A549 (cell line): ENCODE measurements around the gene ANTXR2. TPM values are rescaled to one million over a fixed set of nuclear protein-coding genes. Genes with fewer than 3 reads are reported as not detected.

Experiments used
- ATAC-seq, 2 experiments: fragments of 200-7000 bp in 1 of 2; fragments of >200 bp in 1 of 2; cut with Nextera tagmentation in 1 of 2; cut with Tn5 transposase in 1 of 2; 3 replicates each; pipeline versions ENCODE4 v1.8.0 to v1.9.1; 2018 to 2020; ENCODE audit warnings: mild to moderate bottlenecking in 1 of 2, moderate library complexity in 1 of 2
- CTCF ChIA-PET: fragments of 300-600 bp; sonication (Branson Sonifier 250); formaldehyde crosslinking; extraction: SDS; loops from one replicate; lab custom pipeline; 2021; ENCODE audit warnings: antibody characterized with exemption, inconsistent platforms; lab: Yijun Ruan, JAX
- POLR2A ChIA-PET: fragments of 350-600 bp; formaldehyde crosslinking; extraction: SDS; loops from one replicate; lab custom pipeline; 2021; ENCODE audit warnings: antibody characterized with exemption, inconsistent platforms; lab: Yijun Ruan, JAX
- DNase-seq, 2 experiments: peaks; one replicate each; pipeline versions ENCODE4 v3.0.0 to v3.0.0-alpha.2; 2011 to 2016; ENCODE audit warnings: low read depth in 1 of 2, low spot score in 1 of 2
- FAIRE-seq: peaks from 2 replicates; lab custom pipeline; 2011; peaks lifted over from hg19 to GRCh38; lab: Jason Lieb, UNC
- H3K27ac ChIP-seq, 2 experiments: fragments of >200 bp; sonication (Bioruptor Twin); formaldehyde crosslinking; 3 replicates each; pipeline ENCODE4 v1.5.1; 2016 to 2017
- H3K4me1 ChIP-seq: fragments of >200 bp; sonication (Bioruptor Twin); formaldehyde crosslinking; 3 replicates; pipeline ENCODE4 v1.6.1; 2016
- H3K4me2 ChIP-seq: fragments of >200 bp; sonication (Bioruptor Twin); formaldehyde crosslinking; 3 replicates; pipeline ENCODE4 v1.6.1; 2016
- H3K4me3 ChIP-seq: fragments of >200 bp; sonication (Bioruptor Twin); formaldehyde crosslinking; 3 replicates; pipeline ENCODE4 v1.5.1; 2016
- H3K9me3 ChIP-seq: fragments of >200 bp; sonication (Bioruptor Twin); formaldehyde crosslinking; 3 replicates; pipeline ENCODE4 v1.6.1; 2016
- BCL3 ChIP-seq: fragments of >200 bp; sonication (Bioruptor Twin); formaldehyde crosslinking; IDR thresholded peaks from 3 replicates; pipeline ENCODE4 v1.6.1; 2016
- BHLHE40 ChIP-seq: IDR thresholded peaks from 2 replicates; pipeline ENCODE4 v1.6.1; 2012; ENCODE audit warnings: low read depth, low read length, inconsistent platforms
- CBX2 ChIP-seq: fragments of 200-600 bp; sonication (generic); IDR thresholded peaks from 2 replicates; pipeline ENCODE4 v1.6.1; 2016; ENCODE audit warnings: low read depth, mild to moderate bottlenecking, borderline replicate concordance
- CBX8 ChIP-seq: fragments of 200-600 bp; sonication (generic); IDR thresholded peaks from 2 replicates; pipeline ENCODE4 v1.6.1; 2016
- CEBPB ChIP-seq, 2 experiments: fragments of >200 bp in 1 of 2; sonication (Bioruptor Twin) in 1 of 2; formaldehyde crosslinking in 1 of 2; IDR thresholded peaks; 2 replicates each; pipeline ENCODE4 v1.6.1; 2012 to 2016
- CHD2 ChIP-seq: fragments of 150-350 bp; IDR thresholded peaks from 2 replicates; pipeline ENCODE4 v1.6.1; 2014; ENCODE audit warnings: low read length; ENCODE audit not compliant: partially characterized antibody
- EHF ChIP-seq: fragments of 250-450 bp; sonication (Bioruptor Pico); IDR thresholded peaks from 2 replicates; pipeline ENCODE4 v1.5.0; 2020; ENCODE audit warnings: mild to moderate bottlenecking
- ELK1 ChIP-seq: fragments of 150-350 bp; IDR thresholded peaks from 2 replicates; pipeline ENCODE4 v1.6.1; 2014; ENCODE audit warnings: low read depth, mild to moderate bottlenecking, low read length
- ESRRA ChIP-seq: fragments of 150-350 bp; IDR thresholded peaks from 2 replicates; pipeline ENCODE4 v1.6.1; 2014; ENCODE audit warnings: mild to moderate bottlenecking, low read length, borderline replicate concordance
- HDAC2 ChIP-seq: fragments of 200-600 bp; sonication (generic); IDR thresholded peaks from 2 replicates; pipeline ENCODE4 v1.6.1; 2016
- HOXA7 ChIP-seq: fragments of 250-450 bp; sonication (Bioruptor Pico); IDR thresholded peaks from 2 replicates; pipeline ENCODE4 v1.5.0; 2020; ENCODE audit warnings: mild to moderate bottlenecking, moderate library complexity
- HOXB13 ChIP-seq: fragments of 250-450 bp; sonication (Bioruptor Pico); IDR thresholded peaks from 2 replicates; pipeline ENCODE4 v1.5.0; 2020; ENCODE audit warnings: low read depth, mild to moderate bottlenecking, moderate library complexity
- JUN ChIP-seq, 2 experiments: fragments of >200 bp; sonication (Bioruptor Twin); formaldehyde crosslinking; IDR thresholded peaks; 2 replicates in 1 of 2; 3 replicates in 1 of 2; pipeline ENCODE4 v1.6.1; 2016 to 2017
- NFE2L2 ChIP-seq: fragments of 150-350 bp; conservative IDR thresholded peaks from 2 replicates; pipeline ENCODE4 v1.6.1; 2014; ENCODE audit warnings: low read length
- NPAS2 ChIP-seq: fragments of 250-450 bp; sonication (Bioruptor Pico); IDR thresholded peaks from 2 replicates; pipeline ENCODE4 v1.8.0; 2022; ENCODE audit warnings: mild to moderate bottlenecking, moderate library complexity, borderline replicate concordance
- PHF8 ChIP-seq: fragments of 200-600 bp; sonication (generic); IDR thresholded peaks from 2 replicates; pipeline ENCODE4 v1.6.1; 2016; ENCODE audit warnings: low read depth, mild to moderate bottlenecking, antibody characterized with exemption, moderate library complexity, borderline replicate concordance
- POLR2A ChIP-seq: IDR thresholded peaks from 2 replicates; pipeline ENCODE4 v1.6.1; 2012; ENCODE audit warnings: mild to moderate bottlenecking, low read length
- POLR2AphosphoS2 ChIP-seq: conservative IDR thresholded peaks from 2 replicates; pipeline ENCODE4 v1.6.1; 2012; ENCODE audit warnings: low read length, improper control_type of control experiment, inconsistent platforms
- RNF2 ChIP-seq: fragments of 200-600 bp; sonication (generic); IDR thresholded peaks from 2 replicates; pipeline ENCODE4 v1.6.1; 2016; ENCODE audit warnings: low read depth, mild to moderate bottlenecking, antibody characterized with exemption, moderate library complexity, borderline replicate concordance
- TFCP2L1 ChIP-seq: fragments of 250-450 bp; sonication (Bioruptor Pico); IDR thresholded peaks from 2 replicates; pipeline ENCODE4 v1.5.0; 2021; ENCODE audit warnings: mild to moderate bottlenecking
- ZFP36 ChIP-seq: fragments of 450-650 bp; IDR thresholded peaks from 2 replicates; pipeline ENCODE4 v1.6.1; 2014; ENCODE audit warnings: borderline replicate concordance; ENCODE audit not compliant: partially characterized antibody
- WGBS: methylation state at CpG from one replicate; pipeline ENCODE4 v1.1.6; 2017; ENCODE audit errors: missing lambda C conversion rate; 5-methylcytosine and 5-hydroxymethylcytosine counted together
- polyA plus RNA-seq, 4 experiments: library from polyadenylated mRNA; depleted of rRNA in 3 of 4; stranded (reverse); fragments of >200 nt; fragmentation: RNase III in 1 of 4; extraction: RNeasy Plus Mini Kit Qiagen cat#74134 plus additional on column Dnase treatment in 1 of 4; gene quantifications; 2 replicates in 3 of 4; 3 replicates in 1 of 4; pipeline ENCODE4 v1.2.3, GENCODE V29; 2011 to 2017
- TF ChIP-seq, protein P1 (sequence below): fragments of 450-650 bp; IDR thresholded peaks from 2 replicates; pipeline ENCODE4 v1.6.1; 2014; ENCODE audit warnings: antibody characterized with exemption

ANTXR2 gene
- polyA plus RNA-seq, 2 of the 4 experiments (the other 2 are of a cell fraction): 2.3 to 3.0 TPM

DNA sequence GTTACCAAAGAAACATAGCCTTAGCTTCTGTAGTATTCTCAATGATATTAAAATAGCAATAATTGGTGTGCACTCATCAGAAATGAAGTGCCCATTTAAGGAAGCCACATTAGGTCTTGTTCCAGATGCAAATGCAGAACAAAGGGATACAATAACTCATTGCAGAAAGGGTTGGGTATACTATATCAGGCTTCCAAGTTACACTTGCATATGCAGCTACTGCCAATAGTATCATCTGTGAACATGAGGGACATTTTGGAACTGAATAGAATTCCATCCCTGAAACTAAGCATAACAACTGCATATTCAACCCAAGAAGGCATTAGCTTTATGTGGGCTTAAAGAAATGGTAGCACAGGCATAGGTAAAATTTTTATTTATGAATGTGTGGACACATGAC, 167.8 kb downstream of the ANTXR2 start (continued):
- no peak for TF ChIP-seq CBX2

- no peak overlapping the region for H3K4me3 ChIP-seq
- no peak overlapping the region for H3K4me2 ChIP-seq
- FAIRE-seq (no peak), ATAC-seq (no peak), DNase-seq (no peak)
- POLR2A ChIA-PET: no interaction called here
- H3K4me1 ChIP-seq: no peaks in the 10 kb centered on the region
- H3K9me3 ChIP-seq: no peaks in the 10 kb centered on the region
- CTCF ChIA-PET: no interaction called here
- no peak overlapping the region for H3K27ac ChIP-seq
- 3% methylated on average over 1 of the region's 1 CpG for WGBS
- TF ChIP-seq PHF8: no peak
- no peak for TF ChIP-seq NFE2L2
- no peak for TF ChIP-seq ELK1
- TF ChIP-seq ESRRA: no peak
- TF ChIP-seq, protein P1, sequence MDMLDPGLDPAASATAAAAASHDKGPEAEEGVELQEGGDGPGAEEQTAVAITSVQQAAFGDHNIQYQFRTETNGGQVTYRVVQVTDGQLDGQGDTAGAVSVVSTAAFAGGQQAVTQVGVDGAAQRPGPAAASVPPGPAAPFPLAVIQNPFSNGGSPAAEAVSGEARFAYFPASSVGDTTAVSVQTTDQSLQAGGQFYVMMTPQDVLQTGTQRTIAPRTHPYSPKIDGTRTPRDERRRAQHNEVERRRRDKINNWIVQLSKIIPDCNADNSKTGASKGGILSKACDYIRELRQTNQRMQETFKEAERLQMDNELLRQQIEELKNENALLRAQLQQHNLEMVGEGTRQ: no peak
- TF ChIP-seq HOXA7 (CRISPR knock-in tag): no peak
- TF ChIP-seq, all 56 proteins: peak for 0
These were observed 168.7 kb downstream of the ANTXR2 start for GRCh38 chr4:79904331-79904730.

- Histone ChIP-seq H3K4me3 (no peak overlapping the region), H3K27ac (no peak overlapping the region), H3K9me3 (no peaks in the 10 kb centered on the region)
- FAIRE-seq: no peak
- ATAC-seq: no peak
- WGBS: 1% methylated on average over 2 of the region's 2 CpGs
- CTCF ChIA-PET: no interaction called here
- DNase-seq: no peak
- TF ChIP-seq JUN (IDR thresholded peaks at IDR 0.05): no peak
- no peak for TF ChIP-seq RNF2
- TF ChIP-seq HOXB13: no peak
- no peak for TF ChIP-seq BHLHE40
- no peak for TF ChIP-seq CBX8
- TF ChIP-seq POLR2A: no peak
- no peak for TF ChIP-seq TFCP2L1
- TF ChIP-seq EHF (CRISPR knock-in tag): no peak
- TF ChIP-seq HOXA7 (CRISPR knock-in tag): no peak
- no peak for TF ChIP-seq ZFP36
- no peak for TF ChIP-seq ESRRA
- TF ChIP-seq POLR2AphosphoS2: no peak
- TF ChIP-seq BCL3: no peak
- TF ChIP-seq HDAC2: no peak
- TF ChIP-seq CHD2: no peak
- no peak for TF ChIP-seq ELK1
- no peak for TF ChIP-seq CEBPB (IDR thresholded peaks at IDR 0.05)
- TF ChIP-seq NPAS2 (CRISPR knock-in tag): no peak
- TF ChIP-seq CBX2: no peak
- TF ChIP-seq, all 56 proteins: peak for 0
- POLR2A ChIA-PET: no interaction called here
- H3K4me1 ChIP-seq: no peaks in the 10 kb centered on the region
- H3K4me2 ChIP-seq: no peak overlapping the region
These were observed 172.8 kb downstream of the ANTXR2 start for GRCh38 chr4:79900182-79900581.
